Nephron (organoid): Measurements from ENCODE around the gene ZNF627.

ENCODE experiments used
- H3K27ac Mint-ChIP-seq, 3 experiments: 2 replicates each; pipeline ENCODE4 v1.8.0; 2020; ENCODE audit warnings: mixed read lengths in 3 of 3, mild to moderate bottlenecking in 2 of 3, moderate library complexity in 1 of 3
- H3K27me3 Mint-ChIP-seq: 2 replicates; pipeline ENCODE4 v1.8.0; 2021; ENCODE audit warnings: low read depth, mild to moderate bottlenecking, moderate library complexity, mixed read lengths
- H3K36me3 Mint-ChIP-seq: 2 replicates; pipeline ENCODE4 v1.8.0; 2020; ENCODE audit warnings: low read depth, mixed read lengths
- H3K4me1 Mint-ChIP-seq: 2 replicates; pipeline ENCODE4 v1.8.0; 2020; ENCODE audit warnings: mixed read lengths
- H3K4me3 Mint-ChIP-seq, 3 experiments: 2 replicates each; pipeline ENCODE4 v1.8.0; 2020; ENCODE audit warnings: mild to moderate bottlenecking in 3 of 3, mixed read lengths in 3 of 3, moderate library complexity in 2 of 3
- H3K9me3 Mint-ChIP-seq: 2 replicates; pipeline ENCODE4 v1.8.0; 2020; ENCODE audit warnings: mixed read lengths
- TF ChIP-seq, protein P1 (sequence below), 3 experiments: fragments of 200-600 bp; sonication (generic); IDR thresholded peaks; one replicate each; pipeline ENCODE4 v1.5.0; 2021; ENCODE audit warnings: antibody characterized with exemption in 3 of 3; ENCODE audit not compliant: unreplicated experiment in 3 of 3

Gene ZNF627

DNA sequence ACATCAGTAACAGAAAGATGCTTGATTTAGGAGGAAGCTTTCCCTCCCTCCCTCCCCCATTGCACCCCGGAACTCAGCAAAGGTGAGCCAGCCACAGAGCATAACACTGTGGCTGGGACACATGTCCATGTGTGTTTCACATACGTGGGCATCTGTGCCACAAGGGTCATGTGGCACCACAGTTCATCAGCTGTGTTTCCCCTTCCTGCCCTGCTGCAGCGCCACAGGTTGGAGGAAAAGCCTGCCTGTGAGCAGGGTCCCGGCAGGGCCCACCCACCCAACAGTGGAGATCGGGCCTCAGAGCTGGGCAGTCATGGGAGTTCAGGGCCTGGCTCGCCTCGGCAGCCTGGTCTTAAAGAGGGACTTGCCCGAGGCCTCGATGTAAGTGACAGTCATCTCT, 22.6 kb upstream of the ZNF627 start:
- Mint-ChIP-seq H3K4me3 (no peak overlapping the region), H3K9me3 (no peaks in the 10 kb centered on the region), H3K36me3 (no peaks in the 10 kb centered on the region), H3K4me1 (no peaks in the 10 kb centered on the region), H3K27ac (no peak overlapping the region), H3K27me3 (peaks cover 6% of the 10 kb centered on the region)
- TF ChIP-seq, protein P1, sequence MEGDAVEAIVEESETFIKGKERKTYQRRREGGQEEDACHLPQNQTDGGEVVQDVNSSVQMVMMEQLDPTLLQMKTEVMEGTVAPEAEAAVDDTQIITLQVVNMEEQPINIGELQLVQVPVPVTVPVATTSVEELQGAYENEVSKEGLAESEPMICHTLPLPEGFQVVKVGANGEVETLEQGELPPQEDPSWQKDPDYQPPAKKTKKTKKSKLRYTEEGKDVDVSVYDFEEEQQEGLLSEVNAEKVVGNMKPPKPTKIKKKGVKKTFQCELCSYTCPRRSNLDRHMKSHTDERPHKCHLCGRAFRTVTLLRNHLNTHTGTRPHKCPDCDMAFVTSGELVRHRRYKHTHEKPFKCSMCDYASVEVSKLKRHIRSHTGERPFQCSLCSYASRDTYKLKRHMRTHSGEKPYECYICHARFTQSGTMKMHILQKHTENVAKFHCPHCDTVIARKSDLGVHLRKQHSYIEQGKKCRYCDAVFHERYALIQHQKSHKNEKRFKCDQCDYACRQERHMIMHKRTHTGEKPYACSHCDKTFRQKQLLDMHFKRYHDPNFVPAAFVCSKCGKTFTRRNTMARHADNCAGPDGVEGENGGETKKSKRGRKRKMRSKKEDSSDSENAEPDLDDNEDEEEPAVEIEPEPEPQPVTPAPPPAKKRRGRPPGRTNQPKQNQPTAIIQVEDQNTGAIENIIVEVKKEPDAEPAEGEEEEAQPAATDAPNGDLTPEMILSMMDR (IDR thresholded peaks at IDR 0.05; ENCODE audit: unreplicated experiment in 3 of 3): no peak

DNA sequence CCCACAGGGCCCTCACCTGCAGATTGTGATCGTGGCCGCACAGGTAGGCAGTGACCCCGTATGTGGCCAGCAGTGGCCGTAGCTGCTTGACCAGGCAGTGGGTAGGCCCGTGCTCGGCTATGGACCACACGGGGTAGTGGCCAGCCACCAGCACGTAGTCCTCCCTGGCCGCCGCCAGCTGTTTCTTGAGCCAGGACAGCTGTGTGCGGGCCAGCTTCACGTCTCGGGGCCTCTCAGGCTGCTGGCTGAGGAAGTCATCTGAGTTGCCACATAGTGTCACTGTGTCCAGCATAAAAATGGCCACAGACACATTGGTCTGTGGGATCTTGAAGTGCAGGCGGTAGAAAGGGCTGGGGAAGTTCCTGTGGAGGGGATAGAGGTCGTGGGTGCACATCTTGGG, 21.1 kb upstream of the ZNF627 start:
- Mint-ChIP-seq H3K27me3 (peaks cover 11% of the 10 kb centered on the region), H3K4me3 (peak overlapping the region in 1 of 3 experiments; percentile 9), H3K27ac (no peak overlapping the region), H3K36me3 (no peaks in the 10 kb centered on the region), H3K4me1 (no peaks in the 10 kb centered on the region), H3K9me3 (no peaks in the 10 kb centered on the region)
- TF ChIP-seq, protein P1 (IDR thresholded peaks at IDR 0.05; ENCODE audit: unreplicated experiment in 3 of 3): no peak

DNA sequence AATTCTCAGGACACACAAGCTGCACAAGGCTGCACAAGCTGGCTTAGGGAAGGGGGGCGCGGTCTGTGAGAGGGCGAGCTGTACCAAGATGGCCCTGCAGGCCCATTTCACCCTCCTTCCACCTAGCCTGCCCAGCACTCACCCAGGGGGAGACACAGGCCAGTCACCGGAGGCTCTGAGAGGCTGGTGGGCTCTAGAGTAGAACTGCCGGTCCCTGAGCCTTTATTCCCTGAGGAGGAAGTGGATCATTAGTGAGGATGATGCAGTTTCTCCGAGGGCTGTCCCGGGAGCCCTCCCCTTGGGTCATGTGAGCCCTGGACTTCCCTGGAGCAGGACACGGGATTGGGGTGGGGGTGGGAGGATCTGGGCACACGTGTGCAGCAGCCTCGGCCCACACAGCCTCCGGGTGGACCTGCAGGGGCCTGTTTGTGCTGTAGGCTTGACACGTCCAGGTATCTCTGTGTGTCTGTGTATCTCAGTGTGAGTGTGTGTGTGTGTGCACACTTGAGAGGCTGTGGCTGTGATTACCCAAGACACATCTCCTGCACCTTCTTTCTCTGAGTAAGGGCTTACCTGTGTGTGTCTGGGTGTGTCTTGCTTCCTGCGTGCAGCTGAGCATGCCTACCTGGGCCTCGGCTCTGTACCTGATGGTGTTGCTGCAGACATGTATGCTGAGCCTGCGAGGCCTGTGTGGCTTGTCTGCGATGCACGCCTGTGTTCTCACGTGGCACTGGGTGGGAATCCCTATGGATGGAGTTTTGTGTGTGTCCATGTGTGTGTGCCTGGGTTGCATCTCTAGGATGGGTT, 19.6 kb upstream of the ZNF627 start, which contains the start of gene ACP5:
ACP5 (minus strand) TSS at position 195 of the 807 bp plus-strand sequence. CDS start 328 bp downstream, outside the sequence.
- H3K36me3 Mint-ChIP-seq: no peaks in the 10 kb centered on the region
- peak within 1 kb of the TSS; percentile 38 to 60 (median 43) for H3K4me3 Mint-ChIP-seq
- H3K9me3 Mint-ChIP-seq: no peaks in the 10 kb centered on the region
- TF ChIP-seq, protein P1 (IDR thresholded peaks at IDR 0.05; ENCODE audit: unreplicated experiment in 3 of 3): no peak
- peaks cover 3% of the 10 kb centered on the region for H3K4me1 Mint-ChIP-seq
- no peak within 1 kb of the TSS for H3K27ac Mint-ChIP-seq
- peaks cover 11% of the 10 kb centered on the region for H3K27me3 Mint-ChIP-seq

DNA sequence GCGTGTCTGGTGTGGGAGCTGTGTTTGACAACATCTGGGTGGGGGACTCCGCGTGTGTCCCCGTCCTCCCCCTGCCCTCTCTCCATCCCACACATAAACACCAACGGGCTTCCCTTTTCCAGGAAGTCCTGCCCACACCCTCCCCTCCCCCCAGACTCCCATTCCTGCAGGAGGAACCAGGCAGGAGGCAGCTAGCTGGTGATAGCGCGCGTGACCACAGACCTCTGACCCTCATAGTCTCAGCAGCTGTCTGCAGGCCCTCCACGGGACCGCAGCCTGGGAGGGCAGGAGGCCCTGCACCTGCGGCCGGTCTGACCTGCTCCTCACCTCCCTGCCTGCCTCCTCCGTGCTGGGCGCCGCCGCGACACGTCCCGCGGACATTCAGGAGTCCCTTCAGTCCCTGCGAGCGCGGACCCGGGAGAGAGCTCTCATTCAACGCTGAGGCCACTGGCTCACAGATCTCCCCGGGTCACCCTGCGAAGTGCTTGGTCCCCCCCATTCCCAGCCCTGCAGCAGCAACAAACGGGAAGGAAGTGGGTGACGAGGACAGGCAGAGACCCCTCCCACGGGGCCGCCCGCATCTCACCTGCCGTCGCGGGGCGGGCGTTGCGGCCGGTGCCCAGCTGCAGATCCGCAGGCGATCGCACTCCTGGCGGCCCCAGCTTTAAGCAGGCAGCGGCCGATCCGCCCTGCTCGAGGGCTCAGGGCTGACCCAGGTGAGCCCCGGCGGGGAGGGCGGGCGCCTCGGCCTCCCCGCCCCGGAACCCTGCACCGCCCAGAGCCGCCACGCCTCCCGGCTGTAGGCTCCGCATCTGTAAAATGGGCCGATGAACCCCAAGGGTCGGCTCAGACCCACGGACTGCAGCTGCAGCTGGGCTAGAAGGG, 18.8 kb upstream of the ZNF627 start:
- peaks cover 11% of the 10 kb centered on the region for H3K27me3 Mint-ChIP-seq
- H3K36me3 Mint-ChIP-seq: no peaks in the 10 kb centered on the region
- H3K9me3 Mint-ChIP-seq: no peaks in the 10 kb centered on the region
- TF ChIP-seq, protein P1 (IDR thresholded peaks at IDR 0.05; ENCODE audit: unreplicated experiment in 3 of 3): no peak
- peak overlapping the region; percentile 38 to 60 (median 43) for H3K4me3 Mint-ChIP-seq
- H3K27ac Mint-ChIP-seq: no peak overlapping the region
- peaks cover 3% of the 10 kb centered on the region for H3K4me1 Mint-ChIP-seq

DNA sequence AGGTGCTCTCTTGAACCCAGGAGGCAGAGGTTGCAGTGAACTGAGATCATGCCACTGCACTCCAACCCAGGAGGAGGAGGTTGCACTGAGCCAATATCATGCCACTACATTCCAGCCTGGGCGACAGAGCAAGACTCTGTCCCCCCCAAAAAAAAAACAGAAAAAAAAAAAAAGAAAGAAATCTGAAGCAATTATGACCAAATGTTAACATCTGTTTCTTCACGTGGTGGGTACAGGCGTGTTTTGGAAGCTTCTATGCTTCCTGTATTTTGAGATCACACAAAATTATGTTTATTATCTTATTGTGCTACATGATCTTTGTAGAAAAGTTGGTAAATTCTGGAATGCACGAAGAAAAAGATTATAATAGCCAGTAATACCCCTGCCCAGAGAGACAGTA, 17.2 kb upstream of the ZNF627 start:
- Mint-ChIP-seq H3K27me3 (peaks cover 11% of the 10 kb centered on the region), H3K36me3 (no peaks in the 10 kb centered on the region), H3K27ac (no peak overlapping the region), H3K4me1 (peaks cover 3% of the 10 kb centered on the region), H3K9me3 (no peaks in the 10 kb centered on the region), H3K4me3 (no peak overlapping the region)
- TF ChIP-seq, protein P1 (IDR thresholded peaks at IDR 0.05; ENCODE audit: unreplicated experiment in 3 of 3): no peak
